ENCODE results near the gene COQ4. TPM values are rescaled to one million over a fixed set of nuclear protein-coding genes. Genes with fewer than 3 reads are reported as not detected.

COQ4 gene
- total RNA-seq, 3 donors from 2014 or later = 43.2 to 63.9 (median 59.1) TPM

- Histone ChIP-seq H3K36me3 (ENCODE audit: low read depth) (no peaks in the 10 kb centered on the region), H3K4me3 (no peak overlapping the region), H3K4me1 (ENCODE audit: low read depth) (peaks cover 17% of the 10 kb centered on the region), H3K9me3 (no peaks in the 10 kb centered on the region)
- intact Hi-C loops (cut with DNase I, micrococcal nuclease) = no loop called here
- DNase-seq (no peak), ATAC-seq (no peak)
- no peak for TF ChIP-seq CTCF (IDR thresholded peaks at IDR 0.05)
Measured at GRCh38 chr9:128360826-128361225, 38.2 kb downstream of the COQ4 start.

GRCh38 chr9:128361296-128361985 is 38.8 kb downstream of the COQ4 start:
- peaks cover 17% of the 10 kb centered on the region for H3K4me1 ChIP-seq (ENCODE audit: low read depth)
- no peaks in the 10 kb centered on the region for H3K36me3 ChIP-seq (ENCODE audit: low read depth)
- intact Hi-C loops (cut with DNase I, micrococcal nuclease) = no loop called here
- no peak overlapping the region for H3K4me3 ChIP-seq
- DNase-seq (peak in 1 of 3 donors; percentile 49), ATAC-seq (peak; percentile 42)
- no peak for TF ChIP-seq CTCF (IDR thresholded peaks at IDR 0.05)
- no peaks in the 10 kb centered on the region for H3K9me3 ChIP-seq

GRCh38 chr9:128361986-128362646 is 39.5 kb downstream of the COQ4 start:
- DNase-seq (peak; percentile 80 to 89 (median 85)), ATAC-seq (peak; percentile 94)
- H3K4me3 ChIP-seq = no peak overlapping the region
- H3K4me1 ChIP-seq (ENCODE audit: low read depth) = peaks cover 17% of the 10 kb centered on the region
- H3K9me3 ChIP-seq = no peaks in the 10 kb centered on the region
- intact Hi-C loops (cut with DNase I, micrococcal nuclease) = no loop called here
- peak; percentile 76 for TF ChIP-seq CTCF (IDR thresholded peaks at IDR 0.05)
- H3K36me3 ChIP-seq (ENCODE audit: low read depth) = no peaks in the 10 kb centered on the region

- ATAC-seq = no peak
- peaks cover 17% of the 10 kb centered on the region for H3K4me1 ChIP-seq (ENCODE audit: low read depth)
- no peaks in the 10 kb centered on the region for H3K36me3 ChIP-seq (ENCODE audit: low read depth)
- DNase-seq = no peak
- intact Hi-C loops (cut with DNase I, micrococcal nuclease) = no loop called here
- H3K9me3 ChIP-seq = no peaks in the 10 kb centered on the region
- H3K4me3 ChIP-seq = no peak overlapping the region
- TF ChIP-seq CTCF (IDR thresholded peaks at IDR 0.05) = no peak
Measured at GRCh38 chr9:128362774-128363173, 40.1 kb downstream of the COQ4 start.

GRCh38 chr9:128365525-128365924 is 42.9 kb downstream of the COQ4 start:
- Histone ChIP-seq H3K36me3 (ENCODE audit: low read depth) (no peaks in the 10 kb centered on the region), H3K9me3 (no peaks in the 10 kb centered on the region), H3K4me3 (no peak overlapping the region), H3K4me1 (ENCODE audit: low read depth) (peaks cover 20% of the 10 kb centered on the region)
- intact Hi-C loops (cut with DNase I, micrococcal nuclease) = no loop called here
- TF ChIP-seq CTCF (IDR thresholded peaks at IDR 0.05) = no peak
- no peak for DNase-seq
- no peak for ATAC-seq
